ENCODE data around the gene DOCK10. TPM values are rescaled to one million over a fixed set of nuclear protein-coding genes. Genes with fewer than 3 reads are reported as not detected.

The DOCK10 gene
- total RNA-seq, 2 experiments from 2014 or later: 40.8 to 68.2 TPM

DNA sequence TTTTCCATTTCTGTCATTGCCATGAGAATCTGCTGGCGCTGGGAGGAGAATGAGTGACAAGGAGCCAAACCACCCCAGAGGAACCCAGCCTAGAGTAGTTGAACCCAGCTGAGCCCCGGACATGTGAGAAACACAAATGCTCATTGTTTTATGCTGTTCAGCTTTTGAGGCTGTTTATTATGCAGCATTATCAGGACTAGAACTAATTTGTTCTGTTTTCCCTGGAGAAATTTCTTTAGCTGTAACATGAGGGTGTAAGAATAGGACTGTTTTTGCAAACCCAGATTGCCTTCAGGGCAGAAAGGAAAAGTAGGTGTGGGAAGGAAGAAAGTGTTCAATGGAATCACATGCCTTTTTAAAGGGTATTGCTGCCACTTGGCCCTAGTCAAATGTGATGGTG, 28.5 kb upstream of the DOCK10 start:
- Histone ChIP-seq H2AFZ (ENCODE audit: low read length) (no peak overlapping the region), H3K4me1 (ENCODE audit: insufficient read depth, low read length, poor library complexity, severe bottlenecking) (no peaks in the 10 kb centered on the region), H4K20me1 (ENCODE audit: insufficient read depth, low read length) (no peaks in the 10 kb centered on the region), H3K4me3 (ENCODE audit: low read depth, low read length, poor library complexity, severe bottlenecking) (no peak overlapping the region), H3K9me2 (ENCODE audit: insufficient read depth, low read length) (no peaks in the 10 kb centered on the region), H3K9me3 (ENCODE audit: low read length) (no peaks in the 10 kb centered on the region), H3K4me2 (ENCODE audit: low read length) (no peak overlapping the region), H3K27ac (ENCODE audit: low read depth, low read length, poor library complexity, severe bottlenecking) (no peak overlapping the region), H3K36me3 (ENCODE audit: insufficient read depth, low read length) (no peaks in the 10 kb centered on the region), H3K79me2 (ENCODE audit: insufficient read depth, low read depth, low read length) (no peaks in the 10 kb centered on the region)
- ChIA-PET CTCF (ENCODE audit: unreplicated experiment) (no interaction called here), POLR2A (interaction anchor here (0.7 to 0.9 kb wide), 2 partner anchors 9 to 19 kb away, joined by 3 read pairs; no protein-coding TSS in a partner anchor)
- DNase-seq (ENCODE audit: low spot score): no peak
- no TSS peak for BruUV-seq (replicated peaks)
- TF ChIP-seq, protein P1, sequence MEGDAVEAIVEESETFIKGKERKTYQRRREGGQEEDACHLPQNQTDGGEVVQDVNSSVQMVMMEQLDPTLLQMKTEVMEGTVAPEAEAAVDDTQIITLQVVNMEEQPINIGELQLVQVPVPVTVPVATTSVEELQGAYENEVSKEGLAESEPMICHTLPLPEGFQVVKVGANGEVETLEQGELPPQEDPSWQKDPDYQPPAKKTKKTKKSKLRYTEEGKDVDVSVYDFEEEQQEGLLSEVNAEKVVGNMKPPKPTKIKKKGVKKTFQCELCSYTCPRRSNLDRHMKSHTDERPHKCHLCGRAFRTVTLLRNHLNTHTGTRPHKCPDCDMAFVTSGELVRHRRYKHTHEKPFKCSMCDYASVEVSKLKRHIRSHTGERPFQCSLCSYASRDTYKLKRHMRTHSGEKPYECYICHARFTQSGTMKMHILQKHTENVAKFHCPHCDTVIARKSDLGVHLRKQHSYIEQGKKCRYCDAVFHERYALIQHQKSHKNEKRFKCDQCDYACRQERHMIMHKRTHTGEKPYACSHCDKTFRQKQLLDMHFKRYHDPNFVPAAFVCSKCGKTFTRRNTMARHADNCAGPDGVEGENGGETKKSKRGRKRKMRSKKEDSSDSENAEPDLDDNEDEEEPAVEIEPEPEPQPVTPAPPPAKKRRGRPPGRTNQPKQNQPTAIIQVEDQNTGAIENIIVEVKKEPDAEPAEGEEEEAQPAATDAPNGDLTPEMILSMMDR (conservative IDR thresholded peaks at IDR 0.05; ENCODE audit: low read length): no peak
- no peak for TF ChIP-seq EZH2phosphoT487 (IDR thresholded peaks at IDR 0.05; ENCODE audit: borderline replicate concordance, low read depth, low read length)
- intact Hi-C loops (cut with micrococcal nuclease; ENCODE audit: unreplicated experiment): no loop called here

DNA sequence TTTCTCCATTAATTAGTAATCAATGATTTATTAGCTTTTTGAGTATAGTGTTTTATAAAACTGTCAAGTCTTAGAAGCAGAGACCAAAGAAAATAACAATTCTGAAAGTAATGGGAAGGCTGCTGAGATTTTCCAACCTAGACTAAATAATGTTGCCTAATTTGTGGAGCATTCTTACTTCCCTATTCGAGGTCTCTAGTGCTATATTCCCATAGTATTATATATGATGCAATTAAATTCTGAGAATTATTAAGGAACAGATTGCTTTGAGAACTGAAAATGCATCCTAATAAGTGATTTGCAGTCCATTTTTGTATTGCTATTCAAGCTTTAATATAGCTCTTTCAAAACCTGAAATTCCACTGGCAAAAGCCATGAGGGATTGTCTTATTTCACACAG, 27.7 kb upstream of the DOCK10 start:
- intact Hi-C loops (cut with micrococcal nuclease; ENCODE audit: unreplicated experiment): no loop called here

DNA sequence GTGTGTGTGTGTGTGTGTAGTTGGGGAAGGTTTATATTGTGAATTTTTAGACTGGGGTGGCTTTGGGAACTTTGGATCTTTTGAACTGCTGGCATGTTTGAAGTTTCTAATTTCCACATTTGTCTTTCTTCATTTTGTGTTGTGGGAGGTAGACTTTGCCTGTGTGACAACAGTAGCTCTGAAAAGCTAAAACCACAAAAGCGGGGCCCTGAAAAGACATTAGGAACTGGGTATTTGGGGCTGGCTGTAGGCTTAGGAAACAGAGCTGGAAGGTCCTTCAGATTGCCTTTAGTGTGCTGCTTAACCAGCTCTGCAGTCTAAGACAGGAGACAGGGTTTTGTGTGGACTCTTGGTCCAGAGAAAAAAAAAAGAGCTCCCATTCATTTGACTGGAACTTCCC, 27.2 kb upstream of the DOCK10 start:
- no peaks in the 10 kb centered on the region for H3K4me1 ChIP-seq (ENCODE audit: insufficient read depth, low read length, poor library complexity, severe bottlenecking)
- POLR2A ChIA-PET: interaction anchor here (0.6 to 1.4 kb wide), 6 partner anchors 9 to 759 kb away, joined by 3 to 6 read pairs (median 4); no protein-coding TSS in a partner anchor
- no peaks in the 10 kb centered on the region for H3K36me3 ChIP-seq (ENCODE audit: insufficient read depth, low read length)
- no peak overlapping the region for H3K4me2 ChIP-seq (ENCODE audit: low read length)
- no peaks in the 10 kb centered on the region for H3K9me3 ChIP-seq (ENCODE audit: low read length)
- H3K4me3 ChIP-seq (ENCODE audit: low read depth, low read length, poor library complexity, severe bottlenecking): no peak overlapping the region
- no peaks in the 10 kb centered on the region for H4K20me1 ChIP-seq (ENCODE audit: insufficient read depth, low read length)
- no peak overlapping the region for H2AFZ ChIP-seq (ENCODE audit: low read length)
- intact Hi-C loops (cut with micrococcal nuclease; ENCODE audit: unreplicated experiment): no loop called here
- H3K79me2 ChIP-seq (ENCODE audit: insufficient read depth, low read depth, low read length): no peaks in the 10 kb centered on the region
- no TSS peak for BruUV-seq (replicated peaks)
- DNase-seq (ENCODE audit: low spot score): no peak
- CTCF ChIA-PET (ENCODE audit: unreplicated experiment): no interaction called here
- no peak overlapping the region for H3K27ac ChIP-seq (ENCODE audit: low read depth, low read length, poor library complexity, severe bottlenecking)
- TF ChIP-seq, protein P1 (conservative IDR thresholded peaks at IDR 0.05; ENCODE audit: low read length): no peak
- TF ChIP-seq EZH2phosphoT487 (IDR thresholded peaks at IDR 0.05; ENCODE audit: borderline replicate concordance, low read depth, low read length): no peak
- H3K9me2 ChIP-seq (ENCODE audit: insufficient read depth, low read length): no peaks in the 10 kb centered on the region

More for the DNA sequence above, 27.7 kb upstream of the DOCK10 start:
- Histone ChIP-seq H3K36me3 (ENCODE audit: insufficient read depth, low read length) (no peaks in the 10 kb centered on the region), H3K4me1 (ENCODE audit: insufficient read depth, low read length, poor library complexity, severe bottlenecking) (no peaks in the 10 kb centered on the region), H2AFZ (ENCODE audit: low read length) (no peak overlapping the region), H3K4me3 (ENCODE audit: low read depth, low read length, poor library complexity, severe bottlenecking) (no peak overlapping the region), H3K79me2 (ENCODE audit: insufficient read depth, low read depth, low read length) (no peaks in the 10 kb centered on the region), H3K27ac (ENCODE audit: low read depth, low read length, poor library complexity, severe bottlenecking) (no peak overlapping the region), H4K20me1 (ENCODE audit: insufficient read depth, low read length) (no peaks in the 10 kb centered on the region), H3K9me2 (ENCODE audit: insufficient read depth, low read length) (no peaks in the 10 kb centered on the region), H3K4me2 (ENCODE audit: low read length) (no peak overlapping the region), H3K9me3 (ENCODE audit: low read length) (no peaks in the 10 kb centered on the region)
- no TSS peak for BruUV-seq (replicated peaks)
- ChIA-PET CTCF (ENCODE audit: unreplicated experiment) (interaction anchor here (0.6 kb wide), 1 partner anchor 1534 kb away, joined by 3 read pairs; no protein-coding TSS in a partner anchor), POLR2A (interaction anchor here (0.6 to 1.4 kb wide), 6 partner anchors 8 to 760 kb away, joined by 3 to 6 read pairs (median 4); no protein-coding TSS in a partner anchor)
- TF ChIP-seq EZH2phosphoT487 (IDR thresholded peaks at IDR 0.05; ENCODE audit: borderline replicate concordance, low read depth, low read length): no peak
- TF ChIP-seq, protein P1 (conservative IDR thresholded peaks at IDR 0.05; ENCODE audit: low read length): no peak
- no peak for DNase-seq (ENCODE audit: low spot score)
